Tibial artery (tissue), 4 donors: ENCODE measurements around the gene GAK.

Experiments used
- DNase-seq, 2 donors: peaks; one replicate each; pipeline ENCODE4 v3.0.0-alpha.2; 2019
- H3K27ac ChIP-seq, 2 donors: fragments of 200-600 bp; sonication (generic) in 1 of 2; 1 replicate in 1 of 2; 2 replicates in 1 of 2; pipeline ENCODE4 v1.5.1; 2018 to 2019; ENCODE audit warnings: mild to moderate bottlenecking in 1 of 2
- H3K27me3 ChIP-seq, 2 donors: fragments of 200-600 bp; sonication (generic) in 1 of 2; one replicate each; pipeline versions ENCODE4 v1.5.1 to v1.6.0; 2016 to 2019
- H3K36me3 ChIP-seq, 3 donors: fragments of 200-600 bp; sonication (generic) in 2 of 3; one replicate each; pipeline ENCODE4 v1.5.1; 2016 to 2019; ENCODE audit warnings: mild to moderate bottlenecking in 2 of 3
- H3K4me1 ChIP-seq, 4 donors: fragments of 200-600 bp; sonication (generic) in 2 of 4; 1 replicate in 3 of 4; 2 replicates in 1 of 4; pipeline ENCODE4 v1.5.1; 2016 to 2019
- H3K4me3 ChIP-seq, 2 donors: fragments of 200-600 bp; sonication (generic) in 1 of 2; 1 replicate in 1 of 2; 2 replicates in 1 of 2; pipeline ENCODE4 v1.5.1; 2018 to 2019; ENCODE audit warnings: mild to moderate bottlenecking in 2 of 2
- H3K9me3 ChIP-seq, 3 donors: fragments of 200-600 bp; sonication (generic) in 1 of 3; one replicate each; pipeline ENCODE4 v1.5.1; 2016 to 2019
- intact Hi-C: fragments of 100-400 bp; cut with DNase I; formaldehyde crosslinking; loops from one replicate; pipeline ENCODE4 v1.15.0; 2023; ENCODE audit warnings: low total_unique reads
- TF ChIP-seq, protein P1 (sequence below), 2 experiments: fragments of 200-600 bp in 1 of 2; fragments of 450-650 bp in 1 of 2; IDR thresholded peaks; one replicate each; pipeline ENCODE4 v1.5.1; 2017 to 2019; ENCODE audit warnings: antibody characterized with exemption in 2 of 2, mild to moderate bottlenecking in 1 of 2, moderate library complexity in 1 of 2

The GAK gene

DNA sequence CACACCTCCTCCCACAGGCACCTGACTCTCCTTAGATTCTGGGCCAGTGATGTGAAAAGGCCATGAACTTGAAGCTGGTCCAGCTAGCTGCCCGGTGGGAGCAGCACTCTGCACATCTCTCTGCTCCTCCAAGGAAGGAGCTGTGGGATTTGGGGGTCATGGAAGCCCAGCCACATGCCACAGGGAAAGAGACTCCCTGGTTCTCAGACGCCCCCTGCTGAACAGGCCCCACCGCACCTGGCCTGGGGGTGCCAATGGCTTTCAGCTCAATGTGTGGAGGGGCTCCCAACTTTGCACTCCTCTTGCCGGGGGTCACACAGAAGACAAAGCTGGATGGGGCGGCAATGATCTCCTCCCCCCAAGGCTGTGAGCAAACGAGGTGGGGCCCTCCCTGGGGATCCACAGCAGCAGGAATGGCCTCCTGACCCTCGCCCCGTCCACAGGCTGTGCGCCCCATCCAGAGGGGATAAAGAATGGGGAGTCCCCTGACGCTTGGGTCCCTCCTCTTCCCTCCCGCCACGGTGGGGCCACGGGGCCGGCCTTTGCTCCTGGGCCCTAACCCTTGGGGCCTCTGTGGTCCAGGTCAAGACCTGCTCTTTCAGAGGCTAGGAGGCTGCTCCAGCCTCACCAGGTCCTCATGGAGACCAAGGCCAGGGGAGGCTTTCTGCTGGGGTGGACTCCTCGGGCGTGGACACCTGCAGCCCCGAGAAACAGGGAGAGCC is 51.3 kb downstream of the GAK start:
- H3K36me3 ChIP-seq: peaks cover 66 to 100% (median 93%) of the 10 kb centered on the region in 3 donors
- no peaks in the 10 kb centered on the region for H3K4me1 ChIP-seq
- intact Hi-C loops: no loop called here
- no peak overlapping the region for H3K27ac ChIP-seq
- H3K9me3 ChIP-seq: no peaks in the 10 kb centered on the region
- no peak overlapping the region for H3K4me3 ChIP-seq
- H3K27me3 ChIP-seq: no peaks in the 10 kb centered on the region
- no peak for DNase-seq
- TF ChIP-seq, protein P1, sequence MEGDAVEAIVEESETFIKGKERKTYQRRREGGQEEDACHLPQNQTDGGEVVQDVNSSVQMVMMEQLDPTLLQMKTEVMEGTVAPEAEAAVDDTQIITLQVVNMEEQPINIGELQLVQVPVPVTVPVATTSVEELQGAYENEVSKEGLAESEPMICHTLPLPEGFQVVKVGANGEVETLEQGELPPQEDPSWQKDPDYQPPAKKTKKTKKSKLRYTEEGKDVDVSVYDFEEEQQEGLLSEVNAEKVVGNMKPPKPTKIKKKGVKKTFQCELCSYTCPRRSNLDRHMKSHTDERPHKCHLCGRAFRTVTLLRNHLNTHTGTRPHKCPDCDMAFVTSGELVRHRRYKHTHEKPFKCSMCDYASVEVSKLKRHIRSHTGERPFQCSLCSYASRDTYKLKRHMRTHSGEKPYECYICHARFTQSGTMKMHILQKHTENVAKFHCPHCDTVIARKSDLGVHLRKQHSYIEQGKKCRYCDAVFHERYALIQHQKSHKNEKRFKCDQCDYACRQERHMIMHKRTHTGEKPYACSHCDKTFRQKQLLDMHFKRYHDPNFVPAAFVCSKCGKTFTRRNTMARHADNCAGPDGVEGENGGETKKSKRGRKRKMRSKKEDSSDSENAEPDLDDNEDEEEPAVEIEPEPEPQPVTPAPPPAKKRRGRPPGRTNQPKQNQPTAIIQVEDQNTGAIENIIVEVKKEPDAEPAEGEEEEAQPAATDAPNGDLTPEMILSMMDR (IDR thresholded peaks at IDR 0.05): no peak

DNA sequence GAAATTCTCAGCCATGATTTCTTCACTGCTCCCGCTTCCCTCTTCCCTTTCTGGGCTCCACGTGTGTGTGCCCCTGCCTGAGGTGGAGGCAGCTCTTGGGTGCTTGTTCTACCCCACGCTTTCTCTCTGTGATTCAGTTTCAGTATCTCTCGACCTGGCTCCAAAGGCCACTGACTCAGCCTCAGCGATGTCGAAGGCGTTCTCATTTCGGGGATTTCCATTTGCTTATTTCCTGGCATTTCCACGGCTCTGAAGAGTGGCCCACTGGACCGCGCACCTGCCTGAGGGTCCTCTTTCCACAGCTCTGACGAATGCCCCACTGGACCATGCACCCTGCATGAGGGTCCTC is 52.4 kb downstream of the GAK start:
- Histone ChIP-seq H3K9me3 (no peaks in the 10 kb centered on the region), H3K36me3 (peaks cover 70 to 100% (median 91%) of the 10 kb centered on the region in 3 donors), H3K4me3 (no peak overlapping the region), H3K4me1 (no peaks in the 10 kb centered on the region), H3K27ac (no peak overlapping the region), H3K27me3 (no peaks in the 10 kb centered on the region)
- DNase-seq: no peak
- TF ChIP-seq, protein P1 (IDR thresholded peaks at IDR 0.05): no peak
- intact Hi-C loops: no loop called here

DNA sequence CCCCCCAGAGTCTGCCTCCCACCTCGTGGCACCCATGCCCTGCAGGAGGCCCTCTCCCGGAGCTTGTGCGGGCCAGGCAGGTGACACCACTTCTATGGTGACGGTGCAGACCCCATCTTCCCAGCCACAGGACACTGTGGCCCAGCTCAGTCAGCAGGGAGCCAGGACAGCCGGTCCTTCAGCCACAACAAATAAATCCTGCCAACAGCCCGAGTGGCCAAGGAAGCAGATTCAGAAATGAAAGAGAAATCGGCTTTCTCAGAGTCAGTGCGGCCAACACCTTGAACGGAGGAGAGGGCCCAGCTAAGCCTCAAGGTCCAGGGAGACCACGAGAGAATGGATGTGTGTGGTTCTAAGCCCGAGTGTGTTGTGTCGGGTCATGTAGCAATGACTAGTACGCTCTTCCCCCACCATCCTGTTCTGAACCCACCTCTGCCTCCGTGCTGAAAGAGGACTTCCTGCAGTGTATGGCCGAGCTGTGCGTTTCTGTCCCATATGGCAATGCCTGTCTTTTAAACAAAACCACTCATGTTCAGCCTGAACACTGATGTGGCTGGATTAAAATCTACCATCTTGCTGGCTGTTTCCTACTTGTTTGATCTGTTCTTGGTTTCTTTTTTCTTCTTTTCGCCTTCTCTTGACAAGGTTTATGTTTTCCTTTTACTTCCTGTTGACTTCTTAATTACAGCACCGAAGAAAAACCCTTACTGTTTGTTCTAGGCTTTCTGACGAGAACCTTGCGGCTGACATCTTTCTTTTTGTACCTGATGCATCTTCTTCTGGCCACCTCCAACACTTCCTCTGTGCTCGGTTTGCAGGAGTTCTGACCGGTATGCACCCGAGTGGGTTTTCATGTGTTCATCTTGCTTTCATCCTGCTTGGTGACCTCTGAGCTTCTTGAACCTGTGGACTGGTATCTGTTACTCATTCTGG is 53.1 kb downstream of the GAK start:
- TF ChIP-seq, protein P1 (IDR thresholded peaks at IDR 0.05): no peak
- H3K27ac ChIP-seq: no peak overlapping the region
- no peak for DNase-seq
- H3K36me3 ChIP-seq: peaks cover 68 to 100% (median 93%) of the 10 kb centered on the region in 3 donors
- H3K9me3 ChIP-seq: no peaks in the 10 kb centered on the region
- no peaks in the 10 kb centered on the region for H3K4me1 ChIP-seq
- H3K4me3 ChIP-seq: no peak overlapping the region
- no peaks in the 10 kb centered on the region for H3K27me3 ChIP-seq
- intact Hi-C loops: no loop called here

DNA sequence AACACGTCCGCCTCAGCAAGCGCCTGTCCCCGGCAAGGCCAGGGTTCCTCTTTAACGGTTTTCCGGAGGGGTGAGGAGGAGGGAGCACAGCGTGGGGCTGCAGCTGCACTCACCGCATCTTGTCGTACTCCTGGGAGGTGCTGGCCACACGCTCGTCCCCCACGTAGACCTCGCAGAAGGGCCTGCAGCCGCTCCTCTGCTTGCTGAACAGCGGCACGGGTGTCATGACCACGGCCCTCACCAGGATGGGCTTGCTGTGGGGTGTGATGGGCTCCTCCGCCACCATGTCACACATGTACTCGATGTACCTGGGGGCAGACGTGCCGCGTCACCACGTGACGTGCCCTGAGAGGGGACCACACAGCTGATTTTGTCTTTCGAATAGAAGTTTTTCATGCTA is 54.6 kb downstream of the GAK start:
- Histone ChIP-seq H3K4me1 (no peaks in the 10 kb centered on the region), H3K9me3 (no peaks in the 10 kb centered on the region), H3K27me3 (no peaks in the 10 kb centered on the region), H3K27ac (no peak overlapping the region), H3K36me3 (peaks cover 53 to 100% (median 91%) of the 10 kb centered on the region in 3 donors), H3K4me3 (no peak overlapping the region)
- no peak for DNase-seq
- TF ChIP-seq, protein P1 (IDR thresholded peaks at IDR 0.05): no peak
- intact Hi-C loops: no loop called here

DNA sequence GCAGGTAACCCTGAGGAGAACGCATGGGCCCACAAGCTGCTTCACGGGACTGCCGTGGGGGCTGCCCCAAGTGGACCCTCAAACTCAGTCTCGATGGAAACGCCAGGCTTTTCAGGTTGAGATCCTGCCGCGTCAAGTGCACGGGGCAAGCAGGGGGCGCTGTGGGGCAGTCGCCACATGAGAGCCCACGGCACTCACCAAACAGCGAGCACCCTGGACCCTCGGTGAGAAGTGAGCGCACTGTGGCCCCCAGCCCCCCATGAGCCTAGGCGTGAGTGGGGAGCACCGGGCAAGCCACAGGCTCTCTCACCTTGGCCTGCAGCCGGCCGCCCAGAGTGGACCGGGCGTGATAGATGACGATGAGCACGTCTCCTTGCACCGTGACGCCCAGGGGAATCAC is 55.3 kb downstream of the GAK start:
- no peak for DNase-seq
- intact Hi-C loops: no loop called here
- H3K4me3 ChIP-seq: no peak overlapping the region
- peaks cover 46 to 100% (median 91%) of the 10 kb centered on the region in 3 donors for H3K36me3 ChIP-seq
- H3K4me1 ChIP-seq: no peaks in the 10 kb centered on the region
- no peak overlapping the region for H3K27ac ChIP-seq
- TF ChIP-seq, protein P1 (IDR thresholded peaks at IDR 0.05): no peak
- H3K27me3 ChIP-seq: no peaks in the 10 kb centered on the region
- no peaks in the 10 kb centered on the region for H3K9me3 ChIP-seq
